IMR-90 (cell line): ENCODE measurements around the gene MLX. TPM values are rescaled to one million over a fixed set of nuclear protein-coding genes. Genes with fewer than 3 reads are reported as not detected.

Experiments used
- ATAC-seq: fragments of 200-7000 bp; cut with Tn5 transposase; 2 replicates; pipeline ENCODE4 v1.9.1; 2020; ENCODE audit warnings: low read depth, mild to moderate bottlenecking, moderate library complexity
- BruUV-seq: library from RNA; stranded (reverse); fragments of 400-500 nt; replicated peaks from 2 replicates; lab custom pipeline; 2021; lab: Mats Ljungman, UMichigan
- CTCF ChIA-PET: fragments of 300-600 bp; formaldehyde crosslinking; extraction: SDS; loops from one replicate; lab custom pipeline; 2021; ENCODE audit warnings: antibody characterized with exemption; lab: Yijun Ruan, JAX
- POLR2A ChIA-PET: fragments of 300-600 bp; sonication (Branson Sonifier 250); formaldehyde crosslinking; loops from one replicate; lab custom pipeline; 2022; ENCODE audit warnings: antibody characterized with exemption; ENCODE audit not compliant: unreplicated experiment; lab: Charles Lee
- DNase-seq: peaks from one replicate; pipeline ENCODE4 v3.0.0; 2013
- H2AFZ ChIP-seq: replicated peaks from 2 replicates; pipeline ENCODE3; 2013; ENCODE audit warnings: low read length, mild to moderate bottlenecking; ENCODE audit not compliant: poor library complexity
- H2AK5ac ChIP-seq: 2 replicates; pipeline ENCODE4 v1.6.1; 2013; ENCODE audit warnings: low read depth, low read length, inconsistent platforms
- H2AK9ac ChIP-seq: replicated peaks from 2 replicates; pipeline ENCODE3; 2013; ENCODE audit warnings: mild to moderate bottlenecking, low read depth, low read length, moderate library complexity; ENCODE audit not compliant: poor library complexity
- H2BK120ac ChIP-seq: 2 replicates; pipeline ENCODE4 v1.6.1; 2013; ENCODE audit warnings: low read depth, low read length, inconsistent platforms
- H2BK15ac ChIP-seq: 3 replicates; pipeline ENCODE4 v1.6.1; 2013; ENCODE audit warnings: low read depth, low read length, inconsistent platforms
- H2BK20ac ChIP-seq: 2 replicates; pipeline ENCODE4 v1.6.1; 2013; ENCODE audit warnings: low read depth, mild to moderate bottlenecking, inconsistent platforms, low read length, moderate library complexity
- H2BK5ac ChIP-seq: 2 replicates; pipeline ENCODE4 v1.6.1; 2013; ENCODE audit warnings: mild to moderate bottlenecking, low read depth, low read length, inconsistent platforms; ENCODE audit not compliant: poor library complexity, severe bottlenecking
- H3K14ac ChIP-seq: replicated peaks from 2 replicates; pipeline ENCODE4 v1.6.1; 2013; ENCODE audit warnings: low read depth, low read length, inconsistent platforms
- H3K18ac ChIP-seq: 2 replicates; pipeline ENCODE4 v1.6.1; 2013; ENCODE audit warnings: low read depth, low read length, control low read depth
- H3K23ac ChIP-seq: 2 replicates; pipeline ENCODE4 v1.6.1; 2013; ENCODE audit warnings: low read depth, low read length, inconsistent platforms
- H3K27ac ChIP-seq: 2 replicates; pipeline ENCODE4 v1.5.1; 2013; ENCODE audit warnings: mild to moderate bottlenecking, control low read depth, low read length; ENCODE audit not compliant: insufficient read depth
- H3K27me3 ChIP-seq: 2 replicates; pipeline ENCODE4 v1.6.1; 2013; ENCODE audit warnings: low read length; ENCODE audit not compliant: control insufficient read depth, insufficient read depth
- H3K36me3 ChIP-seq: 2 replicates; pipeline ENCODE4 v1.6.1; 2013; ENCODE audit warnings: low read length, mixed read lengths; ENCODE audit not compliant: control insufficient read depth, insufficient read depth
- H3K4ac ChIP-seq: 2 replicates; pipeline ENCODE4 v1.6.1; 2013; ENCODE audit warnings: low read depth, low read length, inconsistent platforms
- H3K4me1 ChIP-seq: 2 replicates; pipeline ENCODE4 v1.6.1; 2013; ENCODE audit warnings: low read length, mixed read lengths; ENCODE audit not compliant: control insufficient read depth, insufficient read depth
- H3K4me2 ChIP-seq: 2 replicates; pipeline ENCODE4 v1.6.1; 2013; ENCODE audit warnings: low read depth, mild to moderate bottlenecking, control low read depth, low read length, moderate library complexity
- H3K4me3 ChIP-seq: 2 replicates; pipeline ENCODE4 v1.5.1; 2013; ENCODE audit warnings: low read depth, mild to moderate bottlenecking, control low read depth, low read length, moderate library complexity; ENCODE audit not compliant: insufficient read depth
- H3K56ac ChIP-seq: 2 replicates; pipeline ENCODE4 v1.6.1; 2013; ENCODE audit warnings: low read length, inconsistent platforms; ENCODE audit not compliant: insufficient read depth; ENCODE audit errors: extremely low read depth
- H3K79me1 ChIP-seq, 2 experiments: 2 replicates each; pipeline ENCODE4 v1.6.1; 2013; ENCODE audit warnings: low read length in 2 of 2, inconsistent platforms in 1 of 2, low read depth in 1 of 2
- H3K9ac ChIP-seq: 2 replicates; pipeline ENCODE4 v1.6.1; 2013; ENCODE audit warnings: low read depth, low read length, control low read depth
- H3K9me1 ChIP-seq: 2 replicates; pipeline ENCODE4 v1.6.1; 2013; ENCODE audit warnings: low read length, inconsistent platforms; ENCODE audit not compliant: insufficient read depth
- H3K9me3 ChIP-seq: 2 replicates; pipeline ENCODE4 v1.6.1; 2013; ENCODE audit warnings: low read length; ENCODE audit not compliant: control insufficient read depth, insufficient read depth
- H4K20me1 ChIP-seq: 2 replicates; pipeline ENCODE4 v1.6.1; 2013; ENCODE audit warnings: low read length, inconsistent platforms; ENCODE audit not compliant: insufficient read depth
- H4K5ac ChIP-seq: 2 replicates; pipeline ENCODE4 v1.6.1; 2013; ENCODE audit warnings: mild to moderate bottlenecking, low read depth, low read length, control low read depth
- H4K8ac ChIP-seq, 2 experiments: 2 replicates each; pipeline ENCODE4 v1.6.1; 2013; ENCODE audit warnings: low read depth in 2 of 2, low read length in 2 of 2, control low read depth in 1 of 2, inconsistent platforms in 1 of 2
- H4K91ac ChIP-seq: 2 replicates; pipeline ENCODE4 v1.6.1; 2013; ENCODE audit warnings: low read depth, low read length, inconsistent platforms; ENCODE audit not compliant: insufficient read depth
- BHLHE40 ChIP-seq: fragments of 150-350 bp; IDR thresholded peaks from 2 replicates; pipeline ENCODE4 v1.6.1; 2016; ENCODE audit warnings: mild to moderate bottlenecking, low read depth, low read length
- CEBPB ChIP-seq: IDR thresholded peaks from 2 replicates; pipeline ENCODE4 v1.6.1; 2012; ENCODE audit warnings: low read depth, low read length, improper control_type of control experiment
- CHD1 ChIP-seq: IDR thresholded peaks from 2 replicates; pipeline ENCODE4 v1.6.1; 2012; ENCODE audit warnings: low read depth, low read length, improper control_type of control experiment
- CTCF ChIP-seq: conservative IDR thresholded peaks from 2 replicates; pipeline ENCODE4 v1.5.1; 2012; ENCODE audit warnings: mild to moderate bottlenecking, low read depth, low read length, improper control_type of control experiment
- FOS ChIP-seq: fragments of 150-350 bp; IDR thresholded peaks from 2 replicates; pipeline ENCODE4 v1.6.1; 2016; ENCODE audit warnings: low read depth, low read length
- MAFK ChIP-seq: IDR thresholded peaks from 2 replicates; pipeline ENCODE4 v1.6.1; 2012; ENCODE audit warnings: low read depth, low read length, improper control_type of control experiment
- MAZ ChIP-seq: IDR thresholded peaks from 2 replicates; pipeline ENCODE4 v1.6.1; 2012; ENCODE audit warnings: low read depth, mild to moderate bottlenecking, low read length, improper control_type of control experiment, moderate library complexity, borderline replicate concordance
- MXI1 ChIP-seq: IDR thresholded peaks from 2 replicates; pipeline ENCODE4 v1.6.1; 2012; ENCODE audit warnings: low read depth, mild to moderate bottlenecking, low read length, moderate library complexity, borderline replicate concordance
- NFE2L2 ChIP-seq: fragments of 150-350 bp; IDR thresholded peaks from 2 replicates; pipeline ENCODE4 v1.6.1; 2016; ENCODE audit warnings: low read depth, mild to moderate bottlenecking, low read length
- POLR2A ChIP-seq: IDR thresholded peaks from 2 replicates; pipeline ENCODE4 v1.6.1; 2012; ENCODE audit warnings: mild to moderate bottlenecking, low read depth, low read length
- RAD21 ChIP-seq: IDR thresholded peaks from 2 replicates; pipeline ENCODE4 v1.6.1; 2012; ENCODE audit warnings: low read length, improper control_type of control experiment
- RCOR1 ChIP-seq: IDR thresholded peaks from 2 replicates; pipeline ENCODE4 v1.6.1; 2012; ENCODE audit warnings: mild to moderate bottlenecking, low read length, improper control_type of control experiment; ENCODE audit not compliant: insufficient replicate concordance
- RFX5 ChIP-seq: IDR thresholded peaks from 2 replicates; pipeline ENCODE4 v1.8.0; 2012; ENCODE audit warnings: low read depth, mild to moderate bottlenecking, low read length, moderate library complexity
- SMC3 ChIP-seq: fragments of 150-350 bp; IDR thresholded peaks from 2 replicates; pipeline ENCODE4 v1.6.1; 2016; ENCODE audit warnings: low read depth, mild to moderate bottlenecking, antibody characterized with exemption, low read length, moderate library complexity
- WGBS, 2 experiments: methylation state at CpG; one replicate each; pipeline versions ENCODE4 v1.1.5 to v1.1.7; 2013; ENCODE audit warnings: missing lambda C conversion rate in 2 of 2; ENCODE audit not compliant: insufficient read length in 1 of 2; ENCODE audit errors: extremely low coverage in 2 of 2; 5-methylcytosine and 5-hydroxymethylcytosine counted together
- dilution Hi-C: fragments of 300-500 bp; cut with HindIII; formaldehyde crosslinking; loops from one replicate; pipeline ENCODE4 v1.14.3; 2018; ENCODE audit warnings: low sequenced_read_pairs; ENCODE audit not compliant: unreplicated experiment
- in situ Hi-C: fragments of 300-500 bp; cut with MboI; formaldehyde crosslinking; loops from 3 replicates; pipeline ENCODE4 v1.14.3; 2019; ENCODE audit warnings: low sequenced_read_pairs, inconsistent platforms, mixed read lengths
- intact Hi-C: fragments of 100-400 bp; cut with micrococcal nuclease; formaldehyde crosslinking; loops from 2 replicates; pipeline ENCODE4 v1.10.0; 2022
- polyA plus RNA-seq, 3 experiments: library from polyadenylated mRNA; depleted of rRNA; stranded (reverse); fragments of >200 nt; gene quantifications; 2 replicates each; pipeline ENCODE4 v1.2.3, GENCODE V29; 2012; ENCODE audit warnings: low replicate concordance in 1 of 3
- total RNA-seq: library from RNA; depleted of rRNA; stranded (reverse); fragments of >200 nt; gene quantifications from 2 replicates; pipeline ENCODE4 v1.2.3, GENCODE V29; 2012
- TF ChIP-seq, protein P1 (sequence below): fragments of 150-350 bp; IDR thresholded peaks from 2 replicates; pipeline ENCODE4 v1.6.1; 2017; ENCODE audit warnings: mild to moderate bottlenecking, antibody characterized with exemption, low read length, low read depth

The MLX gene
- total and polyA plus RNA-seq, 2 of the 4 experiments (the other 2 are of a cell fraction): 37.8 to 45.6 TPM

- peak; percentile 94 for ATAC-seq
- H3K56ac ChIP-seq: peak within 1 kb of the TSS; percentile 99
- peak; percentile 92 for DNase-seq
- TF ChIP-seq FOS (peak; percentile 29; the same call in 1 of the 2 replicates), RFX5 (no peak), SMC3 (peak; percentile 21; the same call in 1 of the 2 replicates), RCOR1 (no peak), NFE2L2 (no peak), MAFK (no peak), MAZ (peak; percentile 92), POLR2A (no peak; the same call in 1 of the 2 replicates), CTCF (peak; percentile 56), BHLHE40 (no peak), RAD21 (0 out of 2 replicates have a peak, but pooled peaks have one; percentile 24), CEBPB (no peak), MXI1 (no peak; the same call in none of the 2 replicates), CHD1 (no peak)
- TF ChIP-seq, protein P1, sequence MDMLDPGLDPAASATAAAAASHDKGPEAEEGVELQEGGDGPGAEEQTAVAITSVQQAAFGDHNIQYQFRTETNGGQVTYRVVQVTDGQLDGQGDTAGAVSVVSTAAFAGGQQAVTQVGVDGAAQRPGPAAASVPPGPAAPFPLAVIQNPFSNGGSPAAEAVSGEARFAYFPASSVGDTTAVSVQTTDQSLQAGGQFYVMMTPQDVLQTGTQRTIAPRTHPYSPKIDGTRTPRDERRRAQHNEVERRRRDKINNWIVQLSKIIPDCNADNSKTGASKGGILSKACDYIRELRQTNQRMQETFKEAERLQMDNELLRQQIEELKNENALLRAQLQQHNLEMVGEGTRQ: no peak
Observed at GRCh38 chr17:42577532-42578281, 10.8 kb downstream of the MLX start, which contains the start of gene PSMC3IP. PSMC3IP (minus strand) TSS chr17:42577729; CDS start chr17:42577686, 43 bp downstream.

More at GRCh38 chr17:42577532-42578281, 10.8 kb downstream of the MLX start, which contains the start of gene PSMC3IP:
- POLR2A ChIA-PET: no interaction called here
- Histone ChIP-seq H2AK9ac (peak within 1 kb of the TSS; percentile 99), H3K9me3 (no peaks in the 10 kb centered on the region), H2AK5ac (peak within 1 kb of the TSS; percentile 91), H3K36me3 (peaks cover 41% of the 10 kb centered on the region), H3K9me1 (no peaks in the 10 kb centered on the region), H4K8ac (peak within 1 kb of the TSS; percentile 93 to 97), H4K5ac (peak within 1 kb of the TSS; percentile 96), H3K4me3 (peak within 1 kb of the TSS; percentile 81), H2AFZ (peak within 1 kb of the TSS; percentile 99), H3K79me1 (peaks cover 30 to 63% of the 10 kb centered on the region in 2 experiments; a peak in 3 of 4 replicates), H3K27ac (peak within 1 kb of the TSS; percentile 96), H3K18ac (peak within 1 kb of the TSS; percentile 64), H3K4me2 (peak within 1 kb of the TSS; percentile 88), H2BK5ac (peak within 1 kb of the TSS; percentile 91), H2BK15ac (0 out of 3 replicates have a peak within 1 kb of the TSS, but pooled peaks have one; percentile 42), H3K23ac (peak within 1 kb of the TSS; percentile 98), H2BK120ac (peak within 1 kb of the TSS; percentile 72), H3K14ac (peak within 1 kb of the TSS; percentile 99), H3K4ac (peak within 1 kb of the TSS; percentile 94), H4K20me1 (peaks cover 5% of the 10 kb centered on the region; the same call in 1 of the 2 replicates), H4K91ac (peak within 1 kb of the TSS; percentile 98), H3K27me3 (no peaks in the 10 kb centered on the region), H3K9ac (peak within 1 kb of the TSS; percentile 98), H3K4me1 (peaks cover 5% of the 10 kb centered on the region), H2BK20ac (no peak within 1 kb of the TSS)
- no TSS peak for BruUV-seq
- 0% methylated on average over 20 of the region's 52 CpGs; no CpG with 5 or more reads in 1 of the 2 experiments for WGBS, 2 experiments
- intact Hi-C loops (loop anchor here (1.0 to 5.0 kb wide), 3 partner anchors 31 to 185 kb away; partner anchors contain the start of genes RAMP2, RETREG3 and TUBG1), in situ Hi-C loops (loop anchor here (5.0 kb wide), 1 partner anchor 105 kb away; the partner anchor contains the start of genes CCR10 and CNTNAP1), dilution Hi-C loops (no loop called here)
- CTCF ChIA-PET: interaction anchor here (0.6 to 2.2 kb wide), 19 partner anchors 8 to 378 kb away, joined by 3 to 15 read pairs (median 3); partner anchors contain the start of genes BECN1, PLEKHH3, TUBG1 and TUBG2
